Liver (tissue), 9 donors: Measurements from ENCODE around the gene HOXB5. TPM values are rescaled to one million over a fixed set of nuclear protein-coding genes. Genes with fewer than 3 reads are reported as not detected.

ENCODE experiments used
- DNase-seq: peaks from one replicate; pipeline ENCODE4 v3.0.0-alpha.2; 2017; ENCODE audit warnings: low spot score
- H3K27ac ChIP-seq, 2 donors: one replicate each; pipeline ENCODE4 v1.7.0; 2013; ENCODE audit warnings: inconsistent platforms in 2 of 2, low read length in 2 of 2, control low read depth in 1 of 2, low read depth in 1 of 2, mild to moderate bottlenecking in 1 of 2
- H3K27me3 ChIP-seq, 4 donors: one replicate each; pipeline versions ENCODE4 v1.6.1 to v1.7.0; 2013; ENCODE audit warnings: low read length in 3 of 4, inconsistent platforms in 1 of 4, mild to moderate bottlenecking in 1 of 4, moderate library complexity in 1 of 4; ENCODE audit not compliant: control insufficient read depth in 4 of 4, insufficient read depth in 4 of 4
- H3K36me3 ChIP-seq, 4 donors: one replicate each; pipeline versions ENCODE4 v1.6.1 to v1.7.0; 2013; ENCODE audit warnings: low read length in 3 of 4, mild to moderate bottlenecking in 3 of 4, low read depth in 1 of 4, moderate library complexity in 1 of 4; ENCODE audit not compliant: control insufficient read depth in 4 of 4, insufficient read depth in 3 of 4
- H3K4me1 ChIP-seq, 4 donors: one replicate each; pipeline versions ENCODE4 v1.6.1 to v1.7.0; 2013; ENCODE audit warnings: low read length in 3 of 4, mild to moderate bottlenecking in 3 of 4, moderate library complexity in 1 of 4; ENCODE audit not compliant: control insufficient read depth in 4 of 4, insufficient read depth in 4 of 4
- H3K4me3 ChIP-seq, 3 donors: one replicate each; pipeline versions ENCODE4 v1.6.1 to v1.7.0; 2013; ENCODE audit warnings: low read length in 3 of 3, control low read depth in 1 of 3, low read depth in 1 of 3, mild to moderate bottlenecking in 1 of 3
- H3K9ac ChIP-seq, 2 donors: one replicate each; pipeline ENCODE4 v1.7.0; 2013; ENCODE audit warnings: low read length in 2 of 2, mild to moderate bottlenecking in 2 of 2, moderate library complexity in 2 of 2, control low read depth in 1 of 2, low read depth in 1 of 2
- H3K9me3 ChIP-seq, 4 donors: one replicate each; pipeline versions ENCODE4 v1.6.1 to v1.7.0; 2013; ENCODE audit warnings: low read length in 3 of 4; ENCODE audit not compliant: control insufficient read depth in 4 of 4
- ATF3 ChIP-seq: IDR thresholded peaks from 2 replicates; pipeline ENCODE4 v1.6.1; 2016; ENCODE audit warnings: antibody characterized with exemption
- EGR1 ChIP-seq, 2 donors: IDR thresholded peaks; 2 replicates each; pipeline ENCODE4 v1.6.1; 2016 to 2018; ENCODE audit warnings: antibody characterized with exemption in 2 of 2, low read depth in 2 of 2
- FOXA1 ChIP-seq: IDR thresholded peaks from 2 replicates; pipeline ENCODE4 v1.6.1; 2016; ENCODE audit warnings: antibody characterized with exemption
- FOXA2 ChIP-seq: IDR thresholded peaks from 2 replicates; pipeline ENCODE4 v1.6.1; 2016; ENCODE audit warnings: antibody characterized with exemption
- GABPA ChIP-seq, 2 donors: IDR thresholded peaks in 1 of 2; conservative IDR thresholded peaks in 1 of 2; 2 replicates each; pipeline ENCODE4 v1.6.1; 2016; ENCODE audit warnings: antibody characterized with exemption in 2 of 2, mild to moderate bottlenecking in 1 of 2, moderate library complexity in 1 of 2
- HNF4A ChIP-seq, 2 donors: conservative IDR thresholded peaks; 2 replicates each; pipeline ENCODE4 v1.6.1; 2016; ENCODE audit warnings: antibody characterized with exemption in 2 of 2, mild to moderate bottlenecking in 2 of 2
- HNF4G ChIP-seq: IDR thresholded peaks from 2 replicates; pipeline ENCODE4 v1.6.1; 2016; ENCODE audit warnings: antibody characterized with exemption
- JUND ChIP-seq, 2 donors: IDR thresholded peaks; 2 replicates each; pipeline ENCODE4 v1.6.1; 2016; ENCODE audit warnings: antibody characterized with exemption in 2 of 2
- NR2F2 ChIP-seq: IDR thresholded peaks from 2 replicates; pipeline ENCODE4 v1.6.1; 2016; ENCODE audit warnings: antibody characterized with exemption
- RAD21 ChIP-seq, 2 donors: IDR thresholded peaks; 2 replicates each; pipeline ENCODE4 v1.6.1; 2016; ENCODE audit warnings: antibody characterized with exemption in 2 of 2, mild to moderate bottlenecking in 2 of 2
- RXRA ChIP-seq, 2 donors: IDR thresholded peaks; 2 replicates each; pipeline ENCODE4 v1.6.1; 2017 to 2018; ENCODE audit warnings: antibody characterized with exemption in 2 of 2, mild to moderate bottlenecking in 1 of 2
- SP1 ChIP-seq: IDR thresholded peaks from 2 replicates; pipeline ENCODE4 v1.6.1; 2018; ENCODE audit warnings: antibody characterized with exemption, mild to moderate bottlenecking
- TAF1 ChIP-seq: conservative IDR thresholded peaks from 2 replicates; pipeline ENCODE4 v1.6.1; 2016; ENCODE audit warnings: antibody characterized with exemption, mild to moderate bottlenecking
- YY1 ChIP-seq: IDR thresholded peaks from 2 replicates; pipeline ENCODE4 v1.6.1; 2016; ENCODE audit warnings: antibody characterized with exemption, mild to moderate bottlenecking
- ZBTB33 ChIP-seq: IDR thresholded peaks from 2 replicates; pipeline ENCODE4 v1.6.1; 2016; ENCODE audit warnings: antibody characterized with exemption
- WGBS: extraction: QIAGEN DNeasy Blood & Tissue Kit; methylation state at CpG from one replicate; pipeline ENCODE4 v1.1.7; 2013; 5-methylcytosine and 5-hydroxymethylcytosine counted together
- polyA plus RNA-seq, 2 donors: library from polyadenylated mRNA; stranded (reverse) in 1 of 2; unstranded in 1 of 2; fragments of 200-250 nt in 1 of 2; fragments of >200 nt in 1 of 2; fragmentation: Nextera tagmentation in 1 of 2; extraction: Ambion mirVana in 1 of 2; gene quantifications; one replicate each; pipeline versions ENCODE4 v1.2.1 to v1.2.3, GENCODE V29; 2013 to 2015
- total RNA-seq, 2 donors: library from RNA; depleted of rRNA; stranded (reverse); fragments of >200 nt; gene quantifications; one replicate each; pipeline ENCODE4 v1.2.3, GENCODE V29; 2014
- TF ChIP-seq, protein P1 (sequence below): fragments of 150-350 bp; IDR thresholded peaks from 2 replicates; pipeline ENCODE4 v1.5.1; 2017; ENCODE audit warnings: improper control_type of control experiment, low read depth, low read length; ENCODE audit not compliant: missing input control
- TF ChIP-seq, protein P2 (sequence below): IDR thresholded peaks from 2 replicates; pipeline ENCODE4 v1.6.1; 2016; ENCODE audit warnings: antibody characterized with exemption
- TF ChIP-seq, protein P3 (sequence below): IDR thresholded peaks from 2 replicates; pipeline ENCODE4 v1.6.1; 2016; ENCODE audit warnings: antibody characterized with exemption, mild to moderate bottlenecking
- donor health status: healthy.
- donor health status: healthy.
- donor health status: healthy.
- donor health status: healthy.
- donor health status: healthy.

HOXB5 gene
- total and polyA plus RNA-seq, 4 donors = 0.08 to 0.38 (median 0.36) TPM; not detected in 1

GRCh38 chr17:48544349-48545021 is 49.1 kb downstream of the HOXB5 start:
- peak overlapping the region; percentile 19 to 57 (median 44) for H3K4me3 ChIP-seq
- TF ChIP-seq JUND (IDR thresholded peaks at IDR 0.05) = no peak
- TF ChIP-seq, protein P1, sequence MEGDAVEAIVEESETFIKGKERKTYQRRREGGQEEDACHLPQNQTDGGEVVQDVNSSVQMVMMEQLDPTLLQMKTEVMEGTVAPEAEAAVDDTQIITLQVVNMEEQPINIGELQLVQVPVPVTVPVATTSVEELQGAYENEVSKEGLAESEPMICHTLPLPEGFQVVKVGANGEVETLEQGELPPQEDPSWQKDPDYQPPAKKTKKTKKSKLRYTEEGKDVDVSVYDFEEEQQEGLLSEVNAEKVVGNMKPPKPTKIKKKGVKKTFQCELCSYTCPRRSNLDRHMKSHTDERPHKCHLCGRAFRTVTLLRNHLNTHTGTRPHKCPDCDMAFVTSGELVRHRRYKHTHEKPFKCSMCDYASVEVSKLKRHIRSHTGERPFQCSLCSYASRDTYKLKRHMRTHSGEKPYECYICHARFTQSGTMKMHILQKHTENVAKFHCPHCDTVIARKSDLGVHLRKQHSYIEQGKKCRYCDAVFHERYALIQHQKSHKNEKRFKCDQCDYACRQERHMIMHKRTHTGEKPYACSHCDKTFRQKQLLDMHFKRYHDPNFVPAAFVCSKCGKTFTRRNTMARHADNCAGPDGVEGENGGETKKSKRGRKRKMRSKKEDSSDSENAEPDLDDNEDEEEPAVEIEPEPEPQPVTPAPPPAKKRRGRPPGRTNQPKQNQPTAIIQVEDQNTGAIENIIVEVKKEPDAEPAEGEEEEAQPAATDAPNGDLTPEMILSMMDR = no peak
- no peak overlapping the region for H3K9ac ChIP-seq
- 10% methylated on average over 38 of the region's 38 CpGs for WGBS
- peaks cover 0 to 12% (median 3%) of the 10 kb centered on the region in 4 donors for H3K4me1 ChIP-seq
- H3K27me3 ChIP-seq = peaks cover 2 to 14% (median 3%) of the 10 kb centered on the region in 4 donors
- peak overlapping the region; percentile 61 to 77 for H3K27ac ChIP-seq
- no peaks in the 10 kb centered on the region for H3K9me3 ChIP-seq
- peak; percentile 66 for DNase-seq
- H3K36me3 ChIP-seq = no peaks in the 10 kb centered on the region

DNA sequence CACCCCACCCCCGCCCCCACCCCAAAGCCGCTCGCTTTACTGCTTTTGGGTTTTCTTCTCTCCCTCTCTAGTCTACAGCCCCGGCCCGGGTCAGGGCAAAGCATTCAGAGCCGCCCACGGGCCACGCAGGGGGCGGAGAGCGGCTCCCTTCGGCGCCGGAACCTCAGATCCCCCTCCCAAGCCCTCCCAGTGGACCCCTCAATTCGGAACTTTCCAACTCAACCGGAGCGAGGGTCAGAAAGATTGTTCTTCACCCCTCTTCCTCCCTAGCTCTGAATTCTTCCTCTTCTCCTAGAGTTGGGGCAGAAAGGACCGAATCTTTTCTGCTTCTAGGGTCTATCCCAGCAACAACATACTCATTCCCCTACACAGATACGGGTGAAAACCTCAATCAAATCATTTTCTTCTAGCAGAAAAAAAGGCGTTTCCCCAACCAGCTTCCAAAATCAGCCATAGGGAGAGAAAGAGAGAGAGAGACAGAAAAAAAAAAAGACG is 49.7 kb downstream of the HOXB5 start:
- H3K27me3 ChIP-seq = peaks cover 2 to 18% (median 3%) of the 10 kb centered on the region in 4 donors
- TF ChIP-seq RXRA (IDR thresholded peaks at IDR 0.05) (no peak), ATF3 (no peak), TAF1 (no peak), FOXA1 (no peak), HNF4G (no peak), YY1 (no peak), RAD21 (IDR thresholded peaks at IDR 0.05) (no peak), HNF4A (conservative IDR thresholded peaks at IDR 0.05) (no peak), FOXA2 (no peak), ZBTB33 (no peak), GABPA (IDR thresholded peaks at IDR 0.05 in 1 of 2, conservative IDR thresholded peaks at IDR 0.05 in 1 of 2) (no peak), EGR1 (IDR thresholded peaks at IDR 0.05; ENCODE audit: low read depth in 2 of 2) (no peak), JUND (IDR thresholded peaks at IDR 0.05) (no peak), SP1 (no peak), NR2F2 (no peak)
- TF ChIP-seq, protein P2, sequence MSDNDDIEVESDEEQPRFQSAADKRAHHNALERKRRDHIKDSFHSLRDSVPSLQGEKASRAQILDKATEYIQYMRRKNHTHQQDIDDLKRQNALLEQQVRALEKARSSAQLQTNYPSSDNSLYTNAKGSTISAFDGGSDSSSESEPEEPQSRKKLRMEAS = no peak
- TF ChIP-seq, protein P3, sequence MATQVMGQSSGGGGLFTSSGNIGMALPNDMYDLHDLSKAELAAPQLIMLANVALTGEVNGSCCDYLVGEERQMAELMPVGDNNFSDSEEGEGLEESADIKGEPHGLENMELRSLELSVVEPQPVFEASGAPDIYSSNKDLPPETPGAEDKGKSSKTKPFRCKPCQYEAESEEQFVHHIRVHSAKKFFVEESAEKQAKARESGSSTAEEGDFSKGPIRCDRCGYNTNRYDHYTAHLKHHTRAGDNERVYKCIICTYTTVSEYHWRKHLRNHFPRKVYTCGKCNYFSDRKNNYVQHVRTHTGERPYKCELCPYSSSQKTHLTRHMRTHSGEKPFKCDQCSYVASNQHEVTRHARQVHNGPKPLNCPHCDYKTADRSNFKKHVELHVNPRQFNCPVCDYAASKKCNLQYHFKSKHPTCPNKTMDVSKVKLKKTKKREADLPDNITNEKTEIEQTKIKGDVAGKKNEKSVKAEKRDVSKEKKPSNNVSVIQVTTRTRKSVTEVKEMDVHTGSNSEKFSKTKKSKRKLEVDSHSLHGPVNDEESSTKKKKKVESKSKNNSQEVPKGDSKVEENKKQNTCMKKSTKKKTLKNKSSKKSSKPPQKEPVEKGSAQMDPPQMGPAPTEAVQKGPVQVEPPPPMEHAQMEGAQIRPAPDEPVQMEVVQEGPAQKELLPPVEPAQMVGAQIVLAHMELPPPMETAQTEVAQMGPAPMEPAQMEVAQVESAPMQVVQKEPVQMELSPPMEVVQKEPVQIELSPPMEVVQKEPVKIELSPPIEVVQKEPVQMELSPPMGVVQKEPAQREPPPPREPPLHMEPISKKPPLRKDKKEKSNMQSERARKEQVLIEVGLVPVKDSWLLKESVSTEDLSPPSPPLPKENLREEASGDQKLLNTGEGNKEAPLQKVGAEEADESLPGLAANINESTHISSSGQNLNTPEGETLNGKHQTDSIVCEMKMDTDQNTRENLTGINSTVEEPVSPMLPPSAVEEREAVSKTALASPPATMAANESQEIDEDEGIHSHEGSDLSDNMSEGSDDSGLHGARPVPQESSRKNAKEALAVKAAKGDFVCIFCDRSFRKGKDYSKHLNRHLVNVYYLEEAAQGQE = no peak
- TF ChIP-seq, protein P1 = no peak
- no peak overlapping the region for H3K9ac ChIP-seq
- no peak for DNase-seq
- WGBS = 9% methylated on average over 20 of the region's 20 CpGs
- H3K4me1 ChIP-seq = peaks cover 0 to 12% (median 3%) of the 10 kb centered on the region in 4 donors
- H3K9me3 ChIP-seq = no peaks in the 10 kb centered on the region
- H3K4me3 ChIP-seq = peak overlapping the region; percentile 19 to 57 (median 44)
- H3K27ac ChIP-seq = peak overlapping the region; percentile 61 to 77
- no peaks in the 10 kb centered on the region for H3K36me3 ChIP-seq
